Measurements from ENCODE around the gene ERC1. TPM values are rescaled to one million over a fixed set of nuclear protein-coding genes. Genes with fewer than 3 reads are reported as not detected.

ERC1 gene
- total and polyA plus RNA-seq, 2 donors (not counting 1 experiment from before 2014, with no cell fraction given): 19.7 to 34.5 TPM

DNA sequence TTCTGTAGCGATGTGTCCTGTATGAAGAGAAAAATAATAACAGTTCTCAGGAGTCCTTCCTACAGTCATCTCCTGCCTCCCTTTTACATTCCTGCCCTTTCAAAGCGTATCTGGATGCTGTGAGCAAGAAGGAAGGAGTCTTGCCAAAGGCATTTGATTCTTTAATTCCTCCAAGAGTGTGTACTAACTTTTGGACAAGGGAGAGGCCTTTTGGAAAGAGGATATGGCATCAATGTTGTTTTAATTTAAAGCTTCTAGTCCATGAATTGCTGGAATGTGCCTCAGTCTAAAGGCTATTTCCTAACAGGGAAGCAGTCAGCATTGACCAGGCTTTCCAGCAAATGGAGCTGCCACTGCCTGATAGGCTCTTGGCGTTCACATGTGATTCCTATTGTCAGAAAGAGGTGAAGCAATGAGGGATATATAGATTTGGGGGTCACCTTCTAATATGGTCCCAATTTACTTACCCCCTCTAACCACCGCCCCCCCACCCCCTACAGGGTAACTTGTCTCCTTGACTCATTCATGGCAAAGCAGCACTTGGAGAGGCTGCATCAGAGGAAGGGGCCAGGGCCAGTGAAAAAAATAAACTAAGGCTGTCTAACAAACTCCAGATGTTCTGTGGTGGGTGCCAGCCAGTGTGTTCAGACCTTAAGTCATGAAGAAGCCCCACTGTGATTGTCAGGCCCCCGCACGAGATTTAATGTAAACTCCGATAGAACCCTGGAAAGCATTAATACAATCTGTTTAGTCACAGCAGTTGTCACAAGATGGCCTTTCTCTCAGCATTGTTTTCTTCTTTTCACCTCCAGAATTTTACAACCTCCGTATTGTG is 383.1 kb downstream of the ERC1 start:
- peak overlapping the region; percentile 40 for H3K27ac ChIP-seq (ENCODE audit: insufficient read depth, low read length)

GRCh38 chr12:1375323-1375722 is 384.3 kb downstream of the ERC1 start:
- Histone ChIP-seq H3K4me3 (replicated peaks in 1 of 4; ENCODE audit: control extremely low read depth in 1 of 4, insufficient read depth in 1 of 4, low read depth in 3 of 4, low read length in 4 of 4) (no peak overlapping the region), H3K27ac (ENCODE audit: insufficient read depth, low read length) (no peak overlapping the region)

More for the DNA sequence above, 383.1 kb downstream of the ERC1 start:
- TF ChIP-seq CTCF (conservative IDR thresholded peaks at IDR 0.05 in 1 of 2, IDR thresholded peaks at IDR 0.05 in 1 of 2; ENCODE audit: low read depth in 1 of 2, low read length in 2 of 2) (no peak), EZH2 (IDR thresholded peaks at IDR 0.05; ENCODE audit: low read length, missing control alignments) (no peak)
- no peak overlapping the region for H2AFZ ChIP-seq (ENCODE audit: low read length)
- no peaks in the 10 kb centered on the region for H4K20me1 ChIP-seq (ENCODE audit: control insufficient read depth, extremely low read depth, insufficient read depth, low read length)
- peak; percentile 47 to 72 for DNase-seq (ENCODE audit: low read depth in 2 of 2)
- no peak overlapping the region for H3K4me3 ChIP-seq (replicated peaks in 1 of 4; ENCODE audit: control extremely low read depth in 1 of 4, insufficient read depth in 1 of 4, low read depth in 3 of 4, low read length in 4 of 4)
- no peaks in the 10 kb centered on the region for H3K79me2 ChIP-seq (ENCODE audit: control insufficient read depth, insufficient read depth, low read length)
- H3K4me1 ChIP-seq (ENCODE audit: control insufficient read depth, extremely low read depth, insufficient read depth, low read length): no peaks in the 10 kb centered on the region
- H3K36me3 ChIP-seq (ENCODE audit: control insufficient read depth, insufficient read depth, low read length): no peaks in the 10 kb centered on the region
- H3K27me3 ChIP-seq (ENCODE audit: control insufficient read depth, insufficient read depth, low read length): no peaks in the 10 kb centered on the region
- H3K9me3 ChIP-seq (ENCODE audit: control insufficient read depth, insufficient read depth, low read depth, low read length): no peaks in the 10 kb centered on the region
- no peak overlapping the region for H3K9ac ChIP-seq (ENCODE audit: insufficient read depth, low read length)
- no peak overlapping the region for H3K4me2 ChIP-seq (ENCODE audit: extremely low read depth, insufficient read depth, low read length)

DNA sequence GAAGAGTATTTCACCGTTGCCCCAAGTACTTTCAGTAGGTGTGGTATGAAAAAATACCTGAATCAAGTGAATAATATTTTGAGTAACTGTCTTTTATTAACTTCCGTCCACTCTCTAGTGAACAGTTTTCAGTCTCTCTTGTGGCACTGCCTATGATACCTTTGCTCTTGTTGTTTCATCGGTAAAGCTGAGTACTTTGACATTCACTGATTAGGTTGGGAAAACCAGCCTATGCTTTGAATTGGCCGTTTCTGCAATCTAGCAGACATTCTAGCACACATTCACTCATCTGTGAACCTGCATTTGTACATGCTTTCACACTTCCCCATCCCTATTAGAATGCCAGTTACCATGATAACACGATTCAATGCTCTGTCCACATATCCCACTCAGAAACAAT is 386.1 kb downstream of the ERC1 start:
- TF ChIP-seq CTCF (conservative IDR thresholded peaks at IDR 0.05 in 1 of 2, IDR thresholded peaks at IDR 0.05 in 1 of 2; ENCODE audit: low read depth in 1 of 2, low read length in 2 of 2) (no peak), EZH2 (IDR thresholded peaks at IDR 0.05; ENCODE audit: low read length, missing control alignments) (no peak)
- Histone ChIP-seq H3K9ac (ENCODE audit: insufficient read depth, low read length) (no peak overlapping the region), H3K79me2 (ENCODE audit: control insufficient read depth, insufficient read depth, low read length) (no peaks in the 10 kb centered on the region), H3K4me2 (ENCODE audit: extremely low read depth, insufficient read depth, low read length) (no peak overlapping the region), H3K4me1 (ENCODE audit: control insufficient read depth, extremely low read depth, insufficient read depth, low read length) (no peaks in the 10 kb centered on the region), H3K9me3 (ENCODE audit: control insufficient read depth, insufficient read depth, low read depth, low read length) (no peaks in the 10 kb centered on the region), H3K27me3 (ENCODE audit: control insufficient read depth, insufficient read depth, low read length) (no peaks in the 10 kb centered on the region), H2AFZ (ENCODE audit: low read length) (no peak overlapping the region), H4K20me1 (ENCODE audit: control insufficient read depth, extremely low read depth, insufficient read depth, low read length) (no peaks in the 10 kb centered on the region), H3K4me3 (replicated peaks in 1 of 4; ENCODE audit: control extremely low read depth in 1 of 4, insufficient read depth in 1 of 4, low read depth in 3 of 4, low read length in 4 of 4) (no peak overlapping the region), H3K27ac (ENCODE audit: insufficient read depth, low read length) (no peak overlapping the region), H3K36me3 (ENCODE audit: control insufficient read depth, insufficient read depth, low read length) (no peaks in the 10 kb centered on the region)
- no peak for DNase-seq (ENCODE audit: low read depth in 2 of 2)

More at GRCh38 chr12:1375323-1375722, 384.3 kb downstream of the ERC1 start:
- no peaks in the 10 kb centered on the region for H3K4me1 ChIP-seq (ENCODE audit: control insufficient read depth, extremely low read depth, insufficient read depth, low read length)
- no peaks in the 10 kb centered on the region for H4K20me1 ChIP-seq (ENCODE audit: control insufficient read depth, extremely low read depth, insufficient read depth, low read length)
- no peak for DNase-seq (ENCODE audit: low read depth in 2 of 2)
- no peak overlapping the region for H2AFZ ChIP-seq (ENCODE audit: low read length)
- H3K4me2 ChIP-seq (ENCODE audit: extremely low read depth, insufficient read depth, low read length): no peak overlapping the region
- TF ChIP-seq CTCF (conservative IDR thresholded peaks at IDR 0.05 in 1 of 2, IDR thresholded peaks at IDR 0.05 in 1 of 2; ENCODE audit: low read depth in 1 of 2, low read length in 2 of 2): no peak
- TF ChIP-seq EZH2 (IDR thresholded peaks at IDR 0.05; ENCODE audit: low read length, missing control alignments): no peak
- H3K9ac ChIP-seq (ENCODE audit: insufficient read depth, low read length): no peak overlapping the region
- H3K9me3 ChIP-seq (ENCODE audit: control insufficient read depth, insufficient read depth, low read depth, low read length): no peaks in the 10 kb centered on the region
- no peaks in the 10 kb centered on the region for H3K27me3 ChIP-seq (ENCODE audit: control insufficient read depth, insufficient read depth, low read length)
- H3K79me2 ChIP-seq (ENCODE audit: control insufficient read depth, insufficient read depth, low read length): no peaks in the 10 kb centered on the region
- no peaks in the 10 kb centered on the region for H3K36me3 ChIP-seq (ENCODE audit: control insufficient read depth, insufficient read depth, low read length)
